A673 (cell line): ENCODE measurements around the gene STH.

ENCODE experiments used
- EZH2 ChIP-seq: fragments of 200-600 bp; sonication (generic); IDR thresholded peaks from 2 replicates; pipeline ENCODE4 v1.6.1; 2017; ENCODE audit warnings: borderline replicate concordance, low read depth, mild to moderate bottlenecking, mixed read lengths, antibody characterized with exemption, low read length; ENCODE audit not compliant: poor library complexity, severe bottlenecking
- TF ChIP-seq, protein P1 (sequence below): fragments of 300-800, 200-600 bp; sonication (generic); conservative IDR thresholded peaks from 2 replicates; pipeline ENCODE4 v1.5.1; 2017; ENCODE audit warnings: low read depth, mild to moderate bottlenecking, antibody characterized with exemption, low read length, moderate library complexity, mixed read lengths

DNA sequence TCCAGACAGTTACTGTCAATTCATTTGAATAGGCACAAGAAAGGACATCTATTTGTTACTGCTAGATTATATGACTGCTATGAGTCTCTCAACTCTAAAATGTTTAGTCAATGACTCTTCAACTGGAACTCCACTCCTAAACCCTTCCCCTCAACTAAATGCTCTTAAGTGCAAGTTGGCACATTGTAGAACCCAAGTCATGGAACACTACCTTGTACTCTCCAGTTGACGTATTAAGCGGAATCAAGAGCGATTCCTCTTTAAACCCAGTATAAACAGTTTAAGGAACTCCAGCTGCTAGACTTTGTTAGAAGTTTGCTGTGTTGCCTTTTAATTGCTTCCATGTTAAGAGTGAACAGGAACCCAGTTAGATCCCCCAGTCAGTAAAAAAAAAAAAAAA lies 44.6 kb downstream of the STH start:
- TF ChIP-seq, protein P1, sequence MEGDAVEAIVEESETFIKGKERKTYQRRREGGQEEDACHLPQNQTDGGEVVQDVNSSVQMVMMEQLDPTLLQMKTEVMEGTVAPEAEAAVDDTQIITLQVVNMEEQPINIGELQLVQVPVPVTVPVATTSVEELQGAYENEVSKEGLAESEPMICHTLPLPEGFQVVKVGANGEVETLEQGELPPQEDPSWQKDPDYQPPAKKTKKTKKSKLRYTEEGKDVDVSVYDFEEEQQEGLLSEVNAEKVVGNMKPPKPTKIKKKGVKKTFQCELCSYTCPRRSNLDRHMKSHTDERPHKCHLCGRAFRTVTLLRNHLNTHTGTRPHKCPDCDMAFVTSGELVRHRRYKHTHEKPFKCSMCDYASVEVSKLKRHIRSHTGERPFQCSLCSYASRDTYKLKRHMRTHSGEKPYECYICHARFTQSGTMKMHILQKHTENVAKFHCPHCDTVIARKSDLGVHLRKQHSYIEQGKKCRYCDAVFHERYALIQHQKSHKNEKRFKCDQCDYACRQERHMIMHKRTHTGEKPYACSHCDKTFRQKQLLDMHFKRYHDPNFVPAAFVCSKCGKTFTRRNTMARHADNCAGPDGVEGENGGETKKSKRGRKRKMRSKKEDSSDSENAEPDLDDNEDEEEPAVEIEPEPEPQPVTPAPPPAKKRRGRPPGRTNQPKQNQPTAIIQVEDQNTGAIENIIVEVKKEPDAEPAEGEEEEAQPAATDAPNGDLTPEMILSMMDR, result no peak
- TF ChIP-seq EZH2, result no peak
